HEK293 (cell line): Measurements from ENCODE around the gene PARD6B.

Experiments
- ATF2 ChIP-seq: fragments of 450-650 bp; formaldehyde crosslinking; IDR thresholded peaks from 2 replicates; pipeline ENCODE4 v1.5.1; 2016; ENCODE audit warnings: missing biosample characterization, missing genetic modification characterization, low read depth
- BCL11A ChIP-seq: fragments of 450-650 bp; formaldehyde crosslinking; IDR thresholded peaks from 2 replicates; pipeline ENCODE4 v1.5.1; 2016; ENCODE audit warnings: low read depth, missing biosample characterization, missing genetic modification characterization
- FEZF1 ChIP-seq: fragments of 450-650 bp; formaldehyde crosslinking; IDR thresholded peaks from 2 replicates; pipeline ENCODE4 v1.5.1; 2016; ENCODE audit warnings: missing biosample characterization, missing genetic modification characterization
- GLI4 ChIP-seq: fragments of 450-650 bp; formaldehyde crosslinking; IDR thresholded peaks from 2 replicates; pipeline ENCODE4 v1.5.1; 2016; ENCODE audit warnings: missing biosample characterization, missing genetic modification characterization
- IKZF3 ChIP-seq: fragments of 450-650 bp; IDR thresholded peaks from 2 replicates; pipeline ENCODE4 v1.5.0; 2018; ENCODE audit warnings: missing biosample characterization, mild to moderate bottlenecking, missing genetic modification characterization, moderate library complexity
- MYNN ChIP-seq: fragments of 450-650 bp; formaldehyde crosslinking; IDR thresholded peaks from 2 replicates; pipeline ENCODE4 v1.5.1; 2016; ENCODE audit warnings: missing biosample characterization, missing genetic modification characterization, borderline replicate concordance
- REST ChIP-seq: fragments of 450-650 bp; formaldehyde crosslinking; IDR thresholded peaks from 2 replicates; pipeline ENCODE4 v1.5.1; 2016; ENCODE audit warnings: missing biosample characterization, missing genetic modification characterization
- SCRT2 ChIP-seq: fragments of 450-650 bp; formaldehyde crosslinking; IDR thresholded peaks from 2 replicates; pipeline ENCODE4 v1.5.1; 2016; ENCODE audit warnings: missing biosample characterization, missing genetic modification characterization
- YY1 ChIP-seq: fragments of 450-650 bp; formaldehyde crosslinking; IDR thresholded peaks from 2 replicates; pipeline ENCODE4 v1.5.1; 2018; ENCODE audit warnings: missing biosample characterization, missing genetic modification characterization
- ZBTB11 ChIP-seq: fragments of 450-650 bp; formaldehyde crosslinking; conservative IDR thresholded peaks from 2 replicates; pipeline ENCODE4 v1.5.1; 2016; ENCODE audit warnings: low read depth, missing biosample characterization, missing genetic modification characterization
- ZEB2 ChIP-seq: fragments of 450-650 bp; formaldehyde crosslinking; IDR thresholded peaks from 2 replicates; pipeline ENCODE4 v1.5.1; 2016; ENCODE audit warnings: missing biosample characterization, missing genetic modification characterization
- ZNF133 ChIP-seq: fragments of 450-650 bp; formaldehyde crosslinking; IDR thresholded peaks from 2 replicates; pipeline ENCODE4 v1.5.1; 2016; ENCODE audit warnings: missing biosample characterization, missing genetic modification characterization
- ZNF155 ChIP-seq: fragments of 450-650 bp; formaldehyde crosslinking; IDR thresholded peaks from 2 replicates; pipeline ENCODE4 v1.5.1; 2016; ENCODE audit warnings: missing biosample characterization, missing genetic modification characterization
- ZNF223 ChIP-seq: fragments of 450-650 bp; formaldehyde crosslinking; IDR thresholded peaks from 2 replicates; pipeline ENCODE4 v1.5.1; 2016; ENCODE audit warnings: missing biosample characterization, missing genetic modification characterization
- ZNF24 ChIP-seq: fragments of 450-650 bp; formaldehyde crosslinking; IDR thresholded peaks from 2 replicates; pipeline ENCODE4 v1.5.1; 2016; ENCODE audit warnings: missing biosample characterization, missing genetic modification characterization
- ZNF366 ChIP-seq: fragments of 450-650 bp; formaldehyde crosslinking; conservative IDR thresholded peaks from 2 replicates; pipeline ENCODE4 v1.5.1; 2016; ENCODE audit warnings: missing biosample characterization, missing genetic modification characterization
- ZNF624 ChIP-seq: fragments of 450-650 bp; formaldehyde crosslinking; IDR thresholded peaks from 2 replicates; pipeline ENCODE4 v1.5.1; 2017; ENCODE audit warnings: missing biosample characterization, missing genetic modification characterization
- ZNF626 ChIP-seq: fragments of 450-650 bp; sonication (Bioruptor Pico); formaldehyde crosslinking; IDR thresholded peaks from 2 replicates; pipeline ENCODE4 v1.5.1; 2018; ENCODE audit warnings: missing biosample characterization, missing genetic modification characterization, inconsistent platforms
- ZNF660 ChIP-seq: fragments of 450-650 bp; IDR thresholded peaks from 2 replicates; pipeline ENCODE4 v1.5.1; 2018; ENCODE audit warnings: missing biosample characterization, mild to moderate bottlenecking, missing genetic modification characterization
- ZNF670 ChIP-seq: fragments of 450-650 bp; formaldehyde crosslinking; IDR thresholded peaks from 2 replicates; pipeline ENCODE4 v1.5.1; 2016; ENCODE audit warnings: missing biosample characterization, missing genetic modification characterization, low read depth
- ZNF777 ChIP-seq: fragments of 450-650 bp; formaldehyde crosslinking; IDR thresholded peaks from 2 replicates; pipeline ENCODE4 v1.5.1; 2017; ENCODE audit warnings: missing biosample characterization, missing genetic modification characterization, borderline replicate concordance
- TF ChIP-seq, protein P1 (sequence below): fragments of 450-650 bp; formaldehyde crosslinking; IDR thresholded peaks from 2 replicates; pipeline ENCODE4; 2016; ENCODE audit warnings: missing biosample characterization, missing genetic modification characterization
- TF ChIP-seq, protein P2 (sequence below): fragments of 450-650 bp; formaldehyde crosslinking; IDR thresholded peaks from 2 replicates; pipeline ENCODE4 v1.5.1; 2016; ENCODE audit warnings: missing biosample characterization, missing genetic modification characterization
- TF ChIP-seq, protein P3 (sequence below): fragments of 450-650 bp; formaldehyde crosslinking; optimal IDR thresholded peaks from 2 replicates; pipeline ENCODE3; 2016; ENCODE audit warnings: missing biosample characterization, mild to moderate bottlenecking, missing genetic modification characterization
- TF ChIP-seq, protein P4 (sequence below): fragments of 450-650 bp; formaldehyde crosslinking; IDR thresholded peaks from 2 replicates; pipeline ENCODE4 v1.5.1; 2016; ENCODE audit warnings: missing biosample characterization, missing genetic modification characterization

Gene PARD6B

DNA sequence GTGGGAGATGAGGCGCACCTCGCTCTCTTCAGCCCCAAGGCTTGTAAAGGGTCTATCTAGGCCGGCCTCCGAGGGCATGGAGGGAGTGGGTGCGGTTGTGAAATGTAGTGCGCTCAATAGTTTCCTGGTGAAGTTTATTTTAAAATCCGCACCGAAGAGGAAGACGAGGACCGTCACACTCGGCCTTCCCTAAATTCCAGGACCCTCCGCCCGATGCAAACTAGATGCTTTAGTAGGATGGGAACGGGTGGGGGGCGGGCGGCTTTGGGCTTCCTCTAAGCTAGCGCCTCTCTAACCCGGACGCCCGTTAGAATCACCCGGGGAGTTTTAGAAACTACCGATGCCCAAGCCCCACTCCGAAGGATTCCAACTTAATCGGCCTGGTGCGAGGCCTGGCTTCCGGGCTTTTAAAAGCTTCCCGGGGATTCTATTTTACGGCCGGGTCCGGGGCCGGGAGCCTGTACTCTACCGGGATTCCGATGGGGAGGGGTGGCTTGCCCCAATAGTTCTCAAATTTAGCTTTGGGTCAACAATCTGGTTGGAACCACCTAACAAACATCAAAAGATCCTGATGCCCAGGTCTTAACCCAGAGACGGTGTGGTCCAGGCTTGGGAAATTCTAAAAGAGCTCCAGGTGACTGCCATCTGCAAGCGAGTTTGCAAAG is 62.9 kb downstream of the PARD6B start (continued):
- TF ChIP-seq ZNF670 (tag by site-specific recombination) (no peak), ZEB2 (peak; percentile 72), ZNF366 (tag by site-specific recombination) (no peak), ZNF777 (tag by site-specific recombination) (no peak), YY1 (no peak), ZNF626 (tag by site-specific recombination) (no peak), ZNF155 (tag by site-specific recombination) (no peak), ZNF24 (no peak), FEZF1 (tag by site-specific recombination) (no peak), SCRT2 (tag by site-specific recombination) (no peak), IKZF3 (tag by site-specific recombination) (0 out of 2 replicates have a peak, but pooled peaks have one; percentile 6), MYNN (tag by site-specific recombination) (no peak), GLI4 (no peak), ZNF660 (tag by site-specific recombination) (no peak), ZNF133 (tag by site-specific recombination) (no peak), ATF2 (tag by site-specific recombination) (no peak), ZNF624 (tag by site-specific recombination) (no peak), ZBTB11 (peak; percentile 30; the same call in 1 of the 2 replicates), BCL11A (tag by site-specific recombination) (no peak), ZNF223 (tag by site-specific recombination) (no peak), REST (tag by site-specific recombination) (no peak)
- TF ChIP-seq, protein P1, sequence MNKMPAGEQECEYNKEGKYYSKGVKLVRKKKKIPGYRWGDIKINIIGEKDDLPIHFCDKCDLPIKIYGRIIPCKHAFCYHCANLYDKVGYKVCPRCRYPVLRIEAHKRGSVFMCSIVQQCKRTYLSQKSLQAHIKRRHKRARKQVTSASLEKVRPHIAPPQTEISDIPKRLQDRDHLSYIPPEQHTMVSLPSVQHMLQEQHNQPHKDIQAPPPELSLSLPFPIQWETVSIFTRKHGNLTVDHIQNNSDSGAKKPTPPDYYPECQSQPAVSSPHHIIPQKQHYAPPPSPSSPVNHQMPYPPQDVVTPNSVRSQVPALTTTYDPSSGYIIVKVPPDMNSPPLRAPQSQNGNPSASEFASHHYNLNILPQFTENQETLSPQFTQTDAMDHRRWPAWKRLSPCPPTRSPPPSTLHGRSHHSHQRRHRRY (tag by site-specific recombination): no peak
- TF ChIP-seq, protein P2, sequence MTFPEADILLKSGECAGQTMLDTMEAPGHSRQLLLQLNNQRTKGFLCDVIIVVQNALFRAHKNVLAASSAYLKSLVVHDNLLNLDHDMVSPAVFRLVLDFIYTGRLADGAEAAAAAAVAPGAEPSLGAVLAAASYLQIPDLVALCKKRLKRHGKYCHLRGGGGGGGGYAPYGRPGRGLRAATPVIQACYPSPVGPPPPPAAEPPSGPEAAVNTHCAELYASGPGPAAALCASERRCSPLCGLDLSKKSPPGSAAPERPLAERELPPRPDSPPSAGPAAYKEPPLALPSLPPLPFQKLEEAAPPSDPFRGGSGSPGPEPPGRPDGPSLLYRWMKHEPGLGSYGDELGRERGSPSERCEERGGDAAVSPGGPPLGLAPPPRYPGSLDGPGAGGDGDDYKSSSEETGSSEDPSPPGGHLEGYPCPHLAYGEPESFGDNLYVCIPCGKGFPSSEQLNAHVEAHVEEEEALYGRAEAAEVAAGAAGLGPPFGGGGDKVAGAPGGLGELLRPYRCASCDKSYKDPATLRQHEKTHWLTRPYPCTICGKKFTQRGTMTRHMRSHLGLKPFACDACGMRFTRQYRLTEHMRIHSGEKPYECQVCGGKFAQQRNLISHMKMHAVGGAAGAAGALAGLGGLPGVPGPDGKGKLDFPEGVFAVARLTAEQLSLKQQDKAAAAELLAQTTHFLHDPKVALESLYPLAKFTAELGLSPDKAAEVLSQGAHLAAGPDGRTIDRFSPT (tag by site-specific recombination): 0 out of 2 replicates have a peak, but pooled peaks have one; percentile 19
- TF ChIP-seq, protein P3, sequence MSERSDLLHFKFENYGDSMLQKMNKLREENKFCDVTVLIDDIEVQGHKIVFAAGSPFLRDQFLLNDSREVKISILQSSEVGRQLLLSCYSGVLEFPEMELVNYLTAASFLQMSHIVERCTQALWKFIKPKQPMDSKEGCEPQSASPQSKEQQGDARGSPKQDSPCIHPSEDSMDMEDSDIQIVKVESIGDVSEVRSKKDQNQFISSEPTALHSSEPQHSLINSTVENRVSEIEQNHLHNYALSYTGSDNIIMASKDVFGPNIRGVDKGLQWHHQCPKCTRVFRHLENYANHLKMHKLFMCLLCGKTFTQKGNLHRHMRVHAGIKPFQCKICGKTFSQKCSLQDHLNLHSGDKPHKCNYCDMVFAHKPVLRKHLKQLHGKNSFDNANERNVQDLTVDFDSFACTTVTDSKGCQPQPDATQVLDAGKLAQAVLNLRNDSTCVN (tag by site-specific recombination): no peak
- TF ChIP-seq, protein P4, sequence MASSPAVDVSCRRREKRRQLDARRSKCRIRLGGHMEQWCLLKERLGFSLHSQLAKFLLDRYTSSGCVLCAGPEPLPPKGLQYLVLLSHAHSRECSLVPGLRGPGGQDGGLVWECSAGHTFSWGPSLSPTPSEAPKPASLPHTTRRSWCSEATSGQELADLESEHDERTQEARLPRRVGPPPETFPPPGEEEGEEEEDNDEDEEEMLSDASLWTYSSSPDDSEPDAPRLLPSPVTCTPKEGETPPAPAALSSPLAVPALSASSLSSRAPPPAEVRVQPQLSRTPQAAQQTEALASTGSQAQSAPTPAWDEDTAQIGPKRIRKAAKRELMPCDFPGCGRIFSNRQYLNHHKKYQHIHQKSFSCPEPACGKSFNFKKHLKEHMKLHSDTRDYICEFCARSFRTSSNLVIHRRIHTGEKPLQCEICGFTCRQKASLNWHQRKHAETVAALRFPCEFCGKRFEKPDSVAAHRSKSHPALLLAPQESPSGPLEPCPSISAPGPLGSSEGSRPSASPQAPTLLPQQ: no peak
